NCI-H2196 treated with DMSO at 0.1 percent for 48 hours (cell line): ENCODE results near the gene ZNF333.
"Not testable (repeated sequence)": the region's sequence is repeated elsewhere in the genome, so short reads cannot be mapped to it uniquely, and the experiment has no call there.

Experiments used
- DNase-seq: peaks from one replicate; lab custom pipeline; 2025; ENCODE audit not compliant: unreplicated experiment; lab: John Stamatoyannopoulos, UW

ZNF333 gene

GRCh38 chr19:14767466-14767971 is 77.7 kb downstream of the ZNF333 start:
- DNase-seq = no peak

GRCh38 chr19:14768001-14768400 is 78.2 kb downstream of the ZNF333 start:
- no peak for DNase-seq

GRCh38 chr19:14769201-14769600 is 79.4 kb downstream of the ZNF333 start:
- no peak for DNase-seq

- DNase-seq = no peak
Measured at GRCh38 chr19:14770136-14770535, 80.3 kb downstream of the ZNF333 start.

GRCh38 chr19:14770944-14771839 is 81.3 kb downstream of the ZNF333 start:
- no peak for DNase-seq

GRCh38 chr19:14772467-14772866 is 82.6 kb downstream of the ZNF333 start:
- no peak for DNase-seq

GRCh38 chr19:14772995-14773394 is 83.1 kb downstream of the ZNF333 start:
- DNase-seq = no peak

- DNase-seq = not testable (repeated sequence)
Measured at GRCh38 chr19:14773722-14774121, 83.9 kb downstream of the ZNF333 start.

GRCh38 chr19:14774373-14774772 is 84.5 kb downstream of the ZNF333 start:
- DNase-seq = no peak

GRCh38 chr19:14775326-14775725 is 85.5 kb downstream of the ZNF333 start:
- not testable (repeated sequence) for DNase-seq

- no peak for DNase-seq
Measured at GRCh38 chr19:14775869-14776586, 86.2 kb downstream of the ZNF333 start.

GRCh38 chr19:14777645-14778044 is 87.8 kb downstream of the ZNF333 start:
- DNase-seq = not testable (repeated sequence)

GRCh38 chr19:14778110-14778845 is 88.4 kb downstream of the ZNF333 start, which contains the start of gene ADGRE2:
Gene ADGRE2 (minus strand): TSS chr19:14778560. CDS start chr19:14776756, 1,804 bp downstream.
- DNase-seq = not testable (repeated sequence)

- DNase-seq = no peak
Measured at GRCh38 chr19:14779151-14779550, 89.3 kb downstream of the ZNF333 start.

GRCh38 chr19:14780622-14781225 is 90.9 kb downstream of the ZNF333 start:
- not testable (repeated sequence) for DNase-seq

GRCh38 chr19:14781713-14782536 is 92.1 kb downstream of the ZNF333 start:
- DNase-seq = not testable (repeated sequence)

- no peak for DNase-seq
Measured at GRCh38 chr19:14782626-14783409, 93.0 kb downstream of the ZNF333 start.
